Activated CD4-positive, CD25-positive, alpha-beta regulatory T cell treated with anti-CD3 and anti-CD28 coated beads, Interleukin-2, amount 50 U/mL, for 16 hours (primary cell): Measurements from ENCODE around the gene HOXB3.

Source experiments
- DNase-seq: peaks from one replicate; pipeline ENCODE4 v3.0.0-alpha.2; 2020; ENCODE audit warnings: low read depth, low spot score

HOXB3 gene

DNA sequence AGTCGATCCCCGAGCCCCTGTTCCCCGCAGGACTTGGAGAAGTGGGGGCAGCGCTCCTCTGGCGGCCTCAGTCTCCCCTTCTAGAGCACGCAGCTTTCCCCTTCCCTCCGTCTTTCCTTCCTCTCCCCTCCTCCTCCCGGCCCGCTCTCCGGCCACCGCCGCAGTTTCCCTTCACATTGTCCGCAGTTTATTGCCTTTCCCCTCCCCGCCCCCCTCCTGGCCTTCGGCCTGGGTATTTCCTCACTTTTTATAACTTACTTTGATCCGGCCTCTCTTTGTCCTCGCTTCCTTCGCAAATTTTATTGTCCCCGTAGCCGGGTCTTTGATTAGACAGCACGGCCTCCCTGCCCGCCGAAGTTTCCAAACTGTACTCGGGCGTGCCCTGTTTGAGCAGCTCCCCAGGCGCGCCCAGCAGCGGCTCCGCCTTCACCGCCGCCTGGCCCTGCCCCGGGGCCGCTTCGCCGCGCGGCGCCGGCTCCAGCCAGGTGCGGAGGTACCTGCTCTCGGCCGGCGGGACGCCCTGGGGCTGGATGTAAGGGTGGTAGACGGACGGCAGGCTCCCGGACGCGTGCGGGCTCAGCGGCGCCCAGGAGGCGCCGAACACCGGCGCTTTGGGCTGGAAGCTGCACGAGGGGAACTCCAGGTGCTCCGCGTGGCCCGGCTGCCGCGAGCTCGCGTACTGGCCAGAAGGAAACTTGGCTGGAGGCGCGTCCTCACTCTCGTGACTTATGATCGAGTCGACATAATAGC, 35.6 kb upstream of the HOXB3 start:
- DNase-seq, result no peak

- no peak for DNase-seq
Observed at GRCh38 chr17:48624544-48625494, 34.8 kb upstream of the HOXB3 start.

DNA sequence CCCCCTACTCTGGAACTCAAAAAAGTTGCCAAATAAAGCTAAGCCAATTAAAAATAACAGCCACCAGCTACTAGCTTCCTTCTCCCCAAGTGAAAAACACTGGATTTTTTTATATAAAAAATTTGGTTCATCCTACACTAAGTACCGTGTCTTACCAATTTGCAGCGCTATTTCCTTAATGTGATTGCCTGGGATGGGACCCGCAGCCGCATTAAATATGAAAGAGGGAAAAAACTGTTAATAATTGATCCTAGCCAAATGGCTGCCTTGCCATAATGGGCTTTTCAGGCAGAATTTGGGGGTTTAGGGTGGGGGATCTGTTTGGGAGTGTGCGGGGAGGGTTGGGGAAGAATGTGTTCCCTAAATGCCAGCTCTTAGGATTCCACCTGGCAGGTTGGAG, 34.1 kb upstream of the HOXB3 start:
- DNase-seq, result no peak

- no peak for DNase-seq
Observed at GRCh38 chr17:48623583-48623982, 33.5 kb upstream of the HOXB3 start.

GRCh38 chr17:48622857-48623256, 32.8 kb upstream of the HOXB3 start:
- no peak for DNase-seq

GRCh38 chr17:48621410-48622392, 31.7 kb upstream of the HOXB3 start:
- no peak for DNase-seq

- DNase-seq, result no peak
Observed at GRCh38 chr17:48620461-48621139, 30.6 kb upstream of the HOXB3 start.

DNA sequence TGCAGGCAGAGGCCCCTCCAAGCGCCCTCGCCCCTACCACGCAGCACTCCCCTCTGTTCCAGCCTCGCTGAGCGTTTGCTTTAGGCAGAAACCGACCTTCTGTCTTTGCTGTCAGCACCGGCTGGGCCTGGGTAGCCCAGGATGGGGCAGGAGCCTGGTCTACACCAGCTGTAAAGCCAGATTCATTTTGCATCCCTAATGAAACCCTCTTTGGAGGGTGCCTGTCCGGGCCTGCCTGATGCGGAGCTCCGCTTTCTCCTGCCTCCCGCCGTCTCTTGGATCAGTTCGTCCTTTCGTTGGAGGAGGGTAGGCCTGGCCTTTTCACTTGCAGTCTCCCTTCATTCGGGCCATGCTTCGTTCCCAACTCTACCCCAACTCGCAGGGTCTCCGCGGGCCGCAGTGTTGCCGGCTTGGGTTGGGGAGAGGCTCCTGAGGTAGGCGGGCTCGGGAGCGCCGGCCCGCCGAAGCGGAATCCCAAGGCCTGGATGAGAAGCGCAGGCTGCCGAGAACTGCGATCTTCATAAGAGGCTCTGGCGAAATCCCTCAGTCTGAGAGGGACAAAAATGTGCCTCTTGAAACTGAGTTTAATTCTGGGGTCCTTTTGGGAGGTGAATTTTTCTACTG, 29.9 kb upstream of the HOXB3 start:
- no peak for DNase-seq

DNA sequence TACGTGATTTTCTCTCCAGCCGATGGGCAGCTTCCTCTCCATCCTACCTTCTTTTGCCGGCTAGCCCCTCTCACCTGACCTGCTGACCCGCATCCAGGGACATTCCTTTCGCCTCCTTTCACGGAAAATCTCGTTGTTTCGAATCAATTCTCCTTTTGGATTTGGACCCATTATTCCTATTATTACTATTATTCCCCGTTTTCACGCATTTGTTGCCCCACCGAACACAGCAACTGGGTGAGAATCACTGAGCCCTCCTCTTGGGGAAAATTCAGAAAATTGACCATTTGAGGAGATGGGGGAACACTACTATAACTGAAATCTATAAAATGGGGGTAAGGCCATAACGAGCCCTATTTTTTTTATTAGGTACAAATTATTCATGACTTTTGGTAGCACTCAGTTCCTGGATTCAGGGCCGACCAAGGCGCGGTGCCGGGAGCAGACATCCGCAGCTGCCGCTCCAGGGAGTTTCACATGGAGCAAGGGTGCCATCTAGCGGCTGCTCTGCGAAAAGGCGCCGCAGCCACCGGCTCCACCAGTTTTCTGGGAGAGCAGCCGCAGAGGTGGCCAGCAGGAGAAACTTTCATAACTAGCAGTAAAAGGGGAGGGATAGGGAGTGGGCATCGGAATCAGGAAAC, 28.3 kb upstream of the HOXB3 start:
- DNase-seq, result peak; percentile 68

GRCh38 chr17:48617471-48618255, 27.6 kb upstream of the HOXB3 start:
- DNase-seq, result no peak

DNA sequence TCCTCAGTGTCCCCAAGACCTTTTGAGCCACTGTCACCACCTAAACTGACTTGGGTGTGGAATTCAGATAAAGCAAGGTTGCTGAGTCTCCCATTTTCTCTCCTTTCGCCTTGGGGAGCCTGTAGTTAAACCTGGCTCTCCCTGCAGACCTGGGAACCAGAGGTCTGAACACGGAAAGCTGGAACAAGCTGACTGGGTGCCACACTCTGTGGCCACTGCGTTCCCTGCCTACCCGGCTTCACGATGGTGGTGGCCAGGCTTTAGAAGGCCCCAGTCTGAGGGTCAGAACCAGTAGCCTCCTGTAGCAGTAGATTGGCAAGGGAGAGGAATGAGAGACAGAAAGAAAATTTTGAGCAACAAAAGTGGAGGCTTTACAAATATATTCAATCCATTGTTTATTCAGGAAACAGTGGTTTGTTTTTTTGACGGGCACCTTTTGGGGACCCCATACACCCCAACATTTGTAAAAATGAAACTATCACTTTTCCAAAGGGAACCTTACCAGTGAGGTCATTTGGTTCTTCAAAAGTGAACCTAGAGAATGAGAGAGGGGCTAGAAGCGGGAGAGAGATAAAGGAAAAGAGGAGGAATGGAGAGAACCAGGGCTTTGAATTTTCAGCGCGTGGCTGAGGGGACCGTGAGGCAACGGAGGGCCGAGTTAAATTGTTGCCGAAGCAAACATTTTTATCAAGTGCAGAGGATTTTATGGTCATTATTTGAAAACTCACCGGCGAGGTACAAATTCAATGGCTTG, 26.9 kb upstream of the HOXB3 start:
- no peak for DNase-seq

- DNase-seq, result no peak
Observed at GRCh38 chr17:48615963-48616716, 26.1 kb upstream of the HOXB3 start.

DNA sequence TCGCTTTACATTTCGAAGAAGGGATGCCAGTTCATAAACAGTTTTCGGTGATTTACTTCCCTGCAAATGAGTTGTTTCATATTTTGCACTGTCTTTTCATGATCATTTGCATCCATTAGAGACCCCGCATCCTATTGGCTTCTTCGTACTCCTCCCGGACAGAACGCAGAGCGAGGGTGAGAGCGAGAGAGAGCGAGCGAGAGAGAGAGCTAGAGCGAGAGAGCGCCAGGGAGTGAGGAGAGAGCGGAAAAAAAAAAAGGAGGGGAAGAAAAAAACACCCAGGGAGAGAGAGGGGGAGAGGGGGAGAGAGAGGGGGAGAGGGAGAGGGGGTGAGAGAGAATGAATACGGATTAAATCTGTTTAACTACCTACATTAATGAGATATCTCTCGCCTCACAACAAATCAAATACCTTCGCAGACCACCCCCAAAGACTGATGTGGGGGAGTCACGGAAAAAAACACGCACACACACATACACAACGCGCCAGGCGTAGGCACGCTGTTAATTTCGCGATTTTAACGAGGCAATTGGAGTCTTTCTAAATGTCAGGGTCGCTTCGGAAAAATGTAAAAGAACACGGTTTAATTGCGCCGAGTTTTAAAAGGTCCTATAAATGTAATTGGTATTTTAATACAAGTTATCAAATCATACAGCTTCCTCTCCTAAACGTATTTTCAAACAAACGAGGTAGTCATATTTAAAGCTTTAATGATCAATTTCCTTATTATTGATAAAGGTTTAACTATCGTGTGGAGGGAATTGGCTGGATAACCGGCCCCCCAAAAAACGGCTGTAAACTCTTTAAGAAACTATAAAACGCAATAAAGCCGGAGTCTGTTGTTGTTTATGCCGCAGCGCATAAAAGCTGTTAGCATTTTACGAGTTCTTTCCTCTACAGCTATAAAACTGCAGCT, 25.3 kb upstream of the HOXB3 start, which contains the start of gene HOXB8:
Gene HOXB8 (minus strand): TSS at position 246 of the 916 bp plus-strand sequence. CDS start 588 bp downstream, outside the sequence.
- DNase-seq, result no peak

- no peak for DNase-seq
Observed at GRCh38 chr17:48613862-48614694, 24.0 kb upstream of the HOXB3 start.

DNA sequence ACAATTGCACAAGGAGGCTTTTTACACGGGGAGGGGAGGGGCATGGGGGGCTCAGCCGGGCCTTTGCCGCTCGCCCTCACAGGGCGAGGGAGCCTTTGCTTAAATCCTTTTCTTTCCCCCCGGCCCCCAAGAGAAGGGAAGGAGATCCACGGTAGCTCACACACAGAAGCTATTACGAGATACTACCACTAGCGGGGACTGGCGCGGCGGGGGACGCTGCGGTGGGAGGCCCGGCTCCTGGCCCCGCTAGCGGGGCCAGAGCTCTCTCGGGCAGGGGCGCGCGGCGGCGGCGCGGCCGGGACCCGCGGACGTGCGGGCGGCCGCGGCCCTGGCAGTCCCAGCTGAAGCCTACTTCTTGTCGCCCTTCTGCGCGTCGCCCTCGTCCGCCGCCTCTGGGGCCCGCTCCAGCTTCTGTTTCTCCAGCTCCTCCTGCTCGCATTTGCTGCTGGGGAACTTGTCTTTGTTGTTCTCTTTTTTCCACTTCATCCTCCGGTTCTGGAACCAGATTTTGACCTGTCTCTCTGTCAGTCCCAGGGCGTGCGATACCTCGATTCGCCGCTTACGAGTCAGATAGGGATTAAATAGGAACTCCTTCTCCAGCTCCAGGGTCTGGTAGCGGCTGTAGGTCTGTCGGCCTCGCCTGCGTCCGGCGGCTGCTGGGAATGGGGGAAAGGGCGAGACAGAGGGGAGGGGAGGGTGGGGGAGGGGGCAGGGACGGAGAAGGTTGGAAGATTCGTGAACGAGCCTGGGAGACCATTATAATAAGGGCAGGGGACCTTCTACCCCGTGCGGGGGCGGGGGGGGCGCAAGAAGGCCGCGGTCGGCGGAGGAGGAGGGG, 23.0 kb upstream of the HOXB3 start:
- no peak for DNase-seq
